Measurements from ENCODE around the gene RAB30. TPM values are rescaled to one million over a fixed set of nuclear protein-coding genes. Genes with fewer than 3 reads are reported as not detected.

RAB30 gene
- total RNA-seq, 4 donors from 2014 or later = 12.4 to 113 (median 48.4) TPM

DNA sequence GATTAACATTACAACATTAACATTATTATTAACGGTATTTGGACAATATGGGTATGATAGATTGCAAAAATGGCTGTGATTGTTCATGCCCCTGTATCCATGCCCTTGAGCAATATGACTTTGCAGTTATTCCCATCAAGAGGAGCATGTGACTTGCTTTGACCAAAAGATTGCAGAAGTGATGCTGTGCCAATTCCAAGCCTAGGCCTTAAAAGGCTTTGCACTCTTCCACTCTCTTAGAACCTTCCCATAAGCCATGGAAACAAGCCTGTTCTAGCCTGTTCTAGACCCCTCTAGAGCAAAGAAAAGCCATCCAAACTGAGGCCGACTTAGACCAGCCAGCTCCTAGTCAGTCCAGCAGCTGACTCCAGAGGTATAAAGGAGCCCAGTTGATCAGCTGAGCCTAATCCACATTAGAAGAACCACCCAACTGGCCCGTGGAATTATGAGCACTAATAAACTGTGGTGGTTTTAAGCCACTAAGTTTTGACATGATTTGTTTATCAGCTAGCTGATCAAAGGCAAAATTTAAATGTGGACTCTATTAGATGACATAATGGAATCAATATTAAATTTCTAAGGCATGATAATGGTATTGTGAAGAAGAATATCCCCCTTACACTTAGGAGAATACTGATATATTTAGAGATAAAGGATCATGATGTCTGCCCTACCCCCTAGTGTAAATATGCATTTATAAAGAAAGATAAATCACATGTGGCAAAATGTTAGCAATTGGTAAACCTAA is 28.6 kb downstream of the RAB30 start:
- H3K27me3 ChIP-seq = no peaks in the 10 kb centered on the region
- H3K36me3 ChIP-seq = no peaks in the 10 kb centered on the region
- no peak overlapping the region for H3K27ac ChIP-seq
- no peaks in the 10 kb centered on the region for H3K9me3 ChIP-seq
- H3K4me1 ChIP-seq = no peaks in the 10 kb centered on the region
- no peak overlapping the region for H3K4me3 ChIP-seq
- TF ChIP-seq POLR2A (IDR thresholded peaks at IDR 0.05) = no peak
- TF ChIP-seq, protein P1, sequence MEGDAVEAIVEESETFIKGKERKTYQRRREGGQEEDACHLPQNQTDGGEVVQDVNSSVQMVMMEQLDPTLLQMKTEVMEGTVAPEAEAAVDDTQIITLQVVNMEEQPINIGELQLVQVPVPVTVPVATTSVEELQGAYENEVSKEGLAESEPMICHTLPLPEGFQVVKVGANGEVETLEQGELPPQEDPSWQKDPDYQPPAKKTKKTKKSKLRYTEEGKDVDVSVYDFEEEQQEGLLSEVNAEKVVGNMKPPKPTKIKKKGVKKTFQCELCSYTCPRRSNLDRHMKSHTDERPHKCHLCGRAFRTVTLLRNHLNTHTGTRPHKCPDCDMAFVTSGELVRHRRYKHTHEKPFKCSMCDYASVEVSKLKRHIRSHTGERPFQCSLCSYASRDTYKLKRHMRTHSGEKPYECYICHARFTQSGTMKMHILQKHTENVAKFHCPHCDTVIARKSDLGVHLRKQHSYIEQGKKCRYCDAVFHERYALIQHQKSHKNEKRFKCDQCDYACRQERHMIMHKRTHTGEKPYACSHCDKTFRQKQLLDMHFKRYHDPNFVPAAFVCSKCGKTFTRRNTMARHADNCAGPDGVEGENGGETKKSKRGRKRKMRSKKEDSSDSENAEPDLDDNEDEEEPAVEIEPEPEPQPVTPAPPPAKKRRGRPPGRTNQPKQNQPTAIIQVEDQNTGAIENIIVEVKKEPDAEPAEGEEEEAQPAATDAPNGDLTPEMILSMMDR (IDR thresholded peaks at IDR 0.05) = no peak
- intact Hi-C loops (cut with DNase I; ENCODE audit: low total_unique reads) = no loop called here
- DNase-seq = no peak

DNA sequence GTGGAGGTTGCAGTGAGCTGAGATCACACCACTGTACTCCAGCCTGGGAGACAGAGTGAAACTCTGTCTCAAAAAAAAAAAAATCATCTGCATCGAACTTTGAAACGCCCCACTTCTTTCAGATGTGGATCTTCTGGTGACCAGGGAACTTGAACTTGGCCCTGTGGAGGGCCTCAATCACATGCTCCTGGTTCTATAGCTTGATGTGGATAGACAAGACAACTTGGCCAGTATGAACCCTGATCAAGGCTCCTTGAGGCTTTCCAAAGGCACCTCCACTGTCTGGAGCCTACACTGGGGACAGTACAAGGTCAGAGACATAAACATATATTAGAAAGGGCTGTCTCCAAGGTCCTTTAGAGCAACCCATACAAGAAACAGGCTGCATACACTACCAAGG is 30.6 kb downstream of the RAB30 start:
- H3K9me3 ChIP-seq = no peaks in the 10 kb centered on the region
- no peak for DNase-seq
- H3K36me3 ChIP-seq = no peaks in the 10 kb centered on the region
- H3K4me1 ChIP-seq = no peaks in the 10 kb centered on the region
- no peak for TF ChIP-seq POLR2A (IDR thresholded peaks at IDR 0.05)
- TF ChIP-seq, protein P1 (IDR thresholded peaks at IDR 0.05) = no peak
- H3K4me3 ChIP-seq = no peak overlapping the region
- intact Hi-C loops (cut with DNase I; ENCODE audit: low total_unique reads) = no loop called here
- no peaks in the 10 kb centered on the region for H3K27me3 ChIP-seq
- H3K27ac ChIP-seq = no peak overlapping the region

DNA sequence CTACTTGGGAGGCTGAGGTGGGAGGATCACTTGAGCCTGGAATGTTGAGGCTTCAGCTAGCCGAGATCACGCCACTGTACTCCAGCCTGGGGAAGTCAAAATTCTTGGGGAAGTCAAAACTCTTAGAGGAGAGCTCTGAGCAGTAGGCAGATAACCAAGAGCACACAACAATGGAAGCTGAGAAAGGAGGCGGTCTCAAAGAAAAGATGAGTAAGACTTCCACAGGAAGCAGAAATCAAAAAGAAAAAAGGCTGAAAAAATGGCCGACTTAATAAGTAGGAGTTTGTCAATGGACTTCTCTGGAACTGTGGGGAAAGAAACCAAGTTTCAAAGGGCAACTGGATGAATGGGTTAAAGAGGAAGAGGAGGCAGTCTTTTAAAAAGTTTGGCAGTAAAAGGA is 32.1 kb downstream of the RAB30 start:
- Histone ChIP-seq H3K4me3 (no peak overlapping the region), H3K36me3 (no peaks in the 10 kb centered on the region), H3K9me3 (no peaks in the 10 kb centered on the region), H3K27me3 (no peaks in the 10 kb centered on the region), H3K4me1 (peaks cover 0 to 3% of the 10 kb centered on the region in 2 donors), H3K27ac (no peak overlapping the region)
- intact Hi-C loops (cut with DNase I; ENCODE audit: low total_unique reads) = no loop called here
- DNase-seq = no peak
- TF ChIP-seq, protein P1 (IDR thresholded peaks at IDR 0.05) = no peak

DNA sequence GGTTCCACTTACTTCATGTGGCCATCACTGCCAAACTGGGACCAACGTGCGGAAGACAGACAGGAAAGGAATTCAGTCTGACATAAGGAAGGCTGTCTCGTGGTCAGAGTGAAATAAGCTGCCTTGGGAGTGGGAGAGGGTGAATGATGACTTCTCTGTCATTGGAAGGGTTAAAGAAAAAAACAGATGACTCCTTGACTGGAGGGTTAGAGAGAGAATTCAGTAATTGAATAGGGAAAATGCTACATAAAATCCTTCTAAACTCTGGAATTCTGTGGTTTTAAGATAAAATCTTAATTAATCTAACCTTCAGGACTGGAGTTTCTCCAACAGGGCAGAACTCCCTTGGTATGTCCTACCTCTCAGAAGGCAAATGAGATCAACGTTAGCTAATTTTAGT is 33.8 kb downstream of the RAB30 start:
- Histone ChIP-seq H3K27me3 (no peaks in the 10 kb centered on the region), H3K27ac (no peak overlapping the region), H3K36me3 (no peaks in the 10 kb centered on the region), H3K4me1 (peaks cover 0 to 5% of the 10 kb centered on the region in 2 donors), H3K9me3 (no peaks in the 10 kb centered on the region), H3K4me3 (no peak overlapping the region)
- DNase-seq = no peak
- TF ChIP-seq POLR2A (IDR thresholded peaks at IDR 0.05) = no peak
- TF ChIP-seq, protein P1 (IDR thresholded peaks at IDR 0.05) = no peak
- intact Hi-C loops (cut with DNase I; ENCODE audit: low total_unique reads) = no loop called here

DNA sequence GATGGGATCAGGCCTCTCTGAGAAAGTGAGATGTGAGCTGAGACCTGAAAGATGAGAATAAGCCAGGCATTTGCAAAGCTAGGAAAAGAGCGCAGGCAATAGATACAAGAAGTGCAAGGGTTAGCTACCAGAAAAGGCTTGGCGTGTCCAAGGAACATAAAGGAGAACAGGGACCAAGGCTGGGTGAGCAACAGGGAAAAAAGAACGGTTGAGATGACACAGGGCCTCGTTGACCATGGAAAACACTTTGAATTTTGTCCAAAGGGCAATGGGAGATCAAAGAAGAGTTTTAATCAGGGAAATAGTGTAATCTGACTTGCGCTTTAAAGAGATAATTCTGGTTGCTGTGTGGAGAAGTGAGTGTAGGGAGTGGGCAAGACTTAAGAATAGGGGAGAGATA is 35.0 kb downstream of the RAB30 start:
- Histone ChIP-seq H3K4me3 (no peak overlapping the region), H3K36me3 (no peaks in the 10 kb centered on the region), H3K27me3 (no peaks in the 10 kb centered on the region), H3K4me1 (peaks cover 0 to 5% of the 10 kb centered on the region in 2 donors), H3K9me3 (no peaks in the 10 kb centered on the region), H3K27ac (no peak overlapping the region)
- TF ChIP-seq, protein P1 (IDR thresholded peaks at IDR 0.05) = no peak
- no peak for TF ChIP-seq POLR2A (IDR thresholded peaks at IDR 0.05)
- intact Hi-C loops (cut with DNase I; ENCODE audit: low total_unique reads) = no loop called here
- DNase-seq = no peak
